Liver (tissue), 9 donors: Measurements from ENCODE around the gene SMPD3. TPM values are rescaled to one million over a fixed set of nuclear protein-coding genes. Genes with fewer than 3 reads are reported as not detected.

ENCODE experiments used
- DNase-seq: peaks from one replicate; pipeline ENCODE4 v3.0.0-alpha.2; 2017; ENCODE audit warnings: low spot score
- H3K27ac ChIP-seq, 2 donors: one replicate each; pipeline ENCODE4 v1.7.0; 2013; ENCODE audit warnings: inconsistent platforms in 2 of 2, low read length in 2 of 2, control low read depth in 1 of 2, low read depth in 1 of 2, mild to moderate bottlenecking in 1 of 2
- H3K27me3 ChIP-seq, 4 donors: one replicate each; pipeline versions ENCODE4 v1.6.1 to v1.7.0; 2013; ENCODE audit warnings: low read length in 3 of 4, inconsistent platforms in 1 of 4, mild to moderate bottlenecking in 1 of 4, moderate library complexity in 1 of 4; ENCODE audit not compliant: control insufficient read depth in 4 of 4, insufficient read depth in 4 of 4
- H3K36me3 ChIP-seq, 4 donors: one replicate each; pipeline versions ENCODE4 v1.6.1 to v1.7.0; 2013; ENCODE audit warnings: low read length in 3 of 4, mild to moderate bottlenecking in 3 of 4, low read depth in 1 of 4, moderate library complexity in 1 of 4; ENCODE audit not compliant: control insufficient read depth in 4 of 4, insufficient read depth in 3 of 4
- H3K4me1 ChIP-seq, 4 donors: one replicate each; pipeline versions ENCODE4 v1.6.1 to v1.7.0; 2013; ENCODE audit warnings: low read length in 3 of 4, mild to moderate bottlenecking in 3 of 4, moderate library complexity in 1 of 4; ENCODE audit not compliant: control insufficient read depth in 4 of 4, insufficient read depth in 4 of 4
- H3K4me3 ChIP-seq, 3 donors: one replicate each; pipeline versions ENCODE4 v1.6.1 to v1.7.0; 2013; ENCODE audit warnings: low read length in 3 of 3, control low read depth in 1 of 3, low read depth in 1 of 3, mild to moderate bottlenecking in 1 of 3
- H3K9ac ChIP-seq, 2 donors: one replicate each; pipeline ENCODE4 v1.7.0; 2013; ENCODE audit warnings: low read length in 2 of 2, mild to moderate bottlenecking in 2 of 2, moderate library complexity in 2 of 2, control low read depth in 1 of 2, low read depth in 1 of 2
- H3K9me3 ChIP-seq, 4 donors: one replicate each; pipeline versions ENCODE4 v1.6.1 to v1.7.0; 2013; ENCODE audit warnings: low read length in 3 of 4; ENCODE audit not compliant: control insufficient read depth in 4 of 4
- EGR1 ChIP-seq, 2 donors: IDR thresholded peaks; 2 replicates each; pipeline ENCODE4 v1.6.1; 2016 to 2018; ENCODE audit warnings: antibody characterized with exemption in 2 of 2, low read depth in 2 of 2
- FOXA1 ChIP-seq: IDR thresholded peaks from 2 replicates; pipeline ENCODE4 v1.6.1; 2016; ENCODE audit warnings: antibody characterized with exemption
- FOXA2 ChIP-seq: IDR thresholded peaks from 2 replicates; pipeline ENCODE4 v1.6.1; 2016; ENCODE audit warnings: antibody characterized with exemption
- GABPA ChIP-seq, 2 donors: IDR thresholded peaks in 1 of 2; conservative IDR thresholded peaks in 1 of 2; 2 replicates each; pipeline ENCODE4 v1.6.1; 2016; ENCODE audit warnings: antibody characterized with exemption in 2 of 2, mild to moderate bottlenecking in 1 of 2, moderate library complexity in 1 of 2
- HNF4A ChIP-seq, 2 donors: conservative IDR thresholded peaks; 2 replicates each; pipeline ENCODE4 v1.6.1; 2016; ENCODE audit warnings: antibody characterized with exemption in 2 of 2, mild to moderate bottlenecking in 2 of 2
- HNF4G ChIP-seq: IDR thresholded peaks from 2 replicates; pipeline ENCODE4 v1.6.1; 2016; ENCODE audit warnings: antibody characterized with exemption
- JUND ChIP-seq, 2 donors: IDR thresholded peaks; 2 replicates each; pipeline ENCODE4 v1.6.1; 2016; ENCODE audit warnings: antibody characterized with exemption in 2 of 2
- NR2F2 ChIP-seq: IDR thresholded peaks from 2 replicates; pipeline ENCODE4 v1.6.1; 2016; ENCODE audit warnings: antibody characterized with exemption
- RAD21 ChIP-seq, 2 donors: IDR thresholded peaks; 2 replicates each; pipeline ENCODE4 v1.6.1; 2016; ENCODE audit warnings: antibody characterized with exemption in 2 of 2, mild to moderate bottlenecking in 2 of 2
- RXRA ChIP-seq, 2 donors: IDR thresholded peaks; 2 replicates each; pipeline ENCODE4 v1.6.1; 2017 to 2018; ENCODE audit warnings: antibody characterized with exemption in 2 of 2, mild to moderate bottlenecking in 1 of 2
- TAF1 ChIP-seq: conservative IDR thresholded peaks from 2 replicates; pipeline ENCODE4 v1.6.1; 2016; ENCODE audit warnings: antibody characterized with exemption, mild to moderate bottlenecking
- YY1 ChIP-seq: IDR thresholded peaks from 2 replicates; pipeline ENCODE4 v1.6.1; 2016; ENCODE audit warnings: antibody characterized with exemption, mild to moderate bottlenecking
- ZBTB33 ChIP-seq: IDR thresholded peaks from 2 replicates; pipeline ENCODE4 v1.6.1; 2016; ENCODE audit warnings: antibody characterized with exemption
- WGBS: extraction: QIAGEN DNeasy Blood & Tissue Kit; methylation state at CpG from one replicate; pipeline ENCODE4 v1.1.7; 2013; 5-methylcytosine and 5-hydroxymethylcytosine counted together
- polyA plus RNA-seq, 2 donors: library from polyadenylated mRNA; stranded (reverse) in 1 of 2; unstranded in 1 of 2; fragments of 200-250 nt in 1 of 2; fragments of >200 nt in 1 of 2; fragmentation: Nextera tagmentation in 1 of 2; extraction: Ambion mirVana in 1 of 2; gene quantifications; one replicate each; pipeline versions ENCODE4 v1.2.1 to v1.2.3, GENCODE V29; 2013 to 2015
- total RNA-seq, 2 donors: library from RNA; depleted of rRNA; stranded (reverse); fragments of >200 nt; gene quantifications; one replicate each; pipeline ENCODE4 v1.2.3, GENCODE V29; 2014
- TF ChIP-seq, protein P1 (sequence below): fragments of 150-350 bp; IDR thresholded peaks from 2 replicates; pipeline ENCODE4 v1.5.1; 2017; ENCODE audit warnings: improper control_type of control experiment, low read depth, low read length; ENCODE audit not compliant: missing input control
- TF ChIP-seq, protein P2 (sequence below): IDR thresholded peaks from 2 replicates; pipeline ENCODE4 v1.6.1; 2016; ENCODE audit warnings: antibody characterized with exemption
- donor health status: healthy.
- donor health status: healthy.
- donor health status: healthy.
- donor health status: healthy.
- donor health status: healthy.

Gene SMPD3
- total and polyA plus RNA-seq, 4 donors, result 0.33 to 10.6 (median 2.7) TPM

DNA sequence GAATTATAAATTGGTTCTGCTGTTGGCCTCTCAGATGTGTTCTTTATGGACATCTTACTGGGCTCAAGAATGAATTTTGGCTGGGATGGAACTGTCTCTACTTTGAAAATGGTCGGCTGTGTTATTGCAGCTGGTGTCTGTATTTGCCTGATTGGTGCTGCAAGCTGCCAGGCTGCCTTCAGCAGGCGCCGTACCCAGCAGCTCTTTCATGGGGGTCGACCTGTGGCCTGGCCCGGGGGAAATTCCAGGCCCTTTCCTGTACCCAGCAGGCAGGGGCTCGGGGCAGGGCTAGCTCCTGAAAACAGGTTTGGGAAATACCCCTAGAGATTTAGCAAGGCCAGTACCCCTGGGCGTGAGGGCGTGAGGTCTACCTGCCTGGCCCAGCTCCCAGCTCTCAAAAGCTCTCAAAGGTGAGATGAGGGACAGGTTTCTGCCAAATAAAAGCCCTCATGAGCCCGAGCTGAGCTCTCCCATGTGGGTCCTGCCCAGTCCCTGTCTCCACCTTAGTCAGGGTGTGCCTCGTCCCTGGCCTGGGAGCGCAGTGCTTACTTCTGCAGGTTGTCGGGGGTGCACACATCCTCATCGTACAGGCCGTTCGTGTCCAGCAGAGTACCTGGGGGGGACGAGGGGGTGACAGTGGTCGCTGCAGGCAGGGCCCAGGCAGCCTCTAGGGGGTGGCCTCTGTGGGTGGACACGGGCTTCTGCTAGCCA is 85.2 kb downstream of the SMPD3 start:
- H3K4me1 ChIP-seq, result peaks cover 0 to 6% (median 4%) of the 10 kb centered on the region in 4 donors
- H3K27me3 ChIP-seq, result no peaks in the 10 kb centered on the region
- TF ChIP-seq ZBTB33 (no peak), NR2F2 (no peak), RAD21 (IDR thresholded peaks at IDR 0.05) (no peak), TAF1 (no peak), HNF4G (no peak), FOXA2 (no peak), FOXA1 (no peak), HNF4A (conservative IDR thresholded peaks at IDR 0.05) (no peak), RXRA (IDR thresholded peaks at IDR 0.05) (no peak), JUND (IDR thresholded peaks at IDR 0.05) (no peak), YY1 (no peak), EGR1 (IDR thresholded peaks at IDR 0.05; ENCODE audit: low read depth in 2 of 2) (no peak)
- TF ChIP-seq, protein P1, sequence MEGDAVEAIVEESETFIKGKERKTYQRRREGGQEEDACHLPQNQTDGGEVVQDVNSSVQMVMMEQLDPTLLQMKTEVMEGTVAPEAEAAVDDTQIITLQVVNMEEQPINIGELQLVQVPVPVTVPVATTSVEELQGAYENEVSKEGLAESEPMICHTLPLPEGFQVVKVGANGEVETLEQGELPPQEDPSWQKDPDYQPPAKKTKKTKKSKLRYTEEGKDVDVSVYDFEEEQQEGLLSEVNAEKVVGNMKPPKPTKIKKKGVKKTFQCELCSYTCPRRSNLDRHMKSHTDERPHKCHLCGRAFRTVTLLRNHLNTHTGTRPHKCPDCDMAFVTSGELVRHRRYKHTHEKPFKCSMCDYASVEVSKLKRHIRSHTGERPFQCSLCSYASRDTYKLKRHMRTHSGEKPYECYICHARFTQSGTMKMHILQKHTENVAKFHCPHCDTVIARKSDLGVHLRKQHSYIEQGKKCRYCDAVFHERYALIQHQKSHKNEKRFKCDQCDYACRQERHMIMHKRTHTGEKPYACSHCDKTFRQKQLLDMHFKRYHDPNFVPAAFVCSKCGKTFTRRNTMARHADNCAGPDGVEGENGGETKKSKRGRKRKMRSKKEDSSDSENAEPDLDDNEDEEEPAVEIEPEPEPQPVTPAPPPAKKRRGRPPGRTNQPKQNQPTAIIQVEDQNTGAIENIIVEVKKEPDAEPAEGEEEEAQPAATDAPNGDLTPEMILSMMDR, result no peak
- TF ChIP-seq, protein P2, sequence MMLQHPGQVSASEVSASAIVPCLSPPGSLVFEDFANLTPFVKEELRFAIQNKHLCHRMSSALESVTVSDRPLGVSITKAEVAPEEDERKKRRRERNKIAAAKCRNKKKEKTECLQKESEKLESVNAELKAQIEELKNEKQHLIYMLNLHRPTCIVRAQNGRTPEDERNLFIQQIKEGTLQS, result no peak
- no peak overlapping the region for H3K27ac ChIP-seq
- WGBS, result 83% methylated on average over 18 of the region's 18 CpGs
- no peak overlapping the region for H3K4me3 ChIP-seq
- DNase-seq, result no peak
- H3K9me3 ChIP-seq, result no peaks in the 10 kb centered on the region
- H3K36me3 ChIP-seq, result peaks cover 0 to 1% (median 0%) of the 10 kb centered on the region in 4 donors
- no peak overlapping the region for H3K9ac ChIP-seq

- H3K4me1 ChIP-seq, result peaks cover 0 to 4% (median 1%) of the 10 kb centered on the region in 4 donors
- H3K9ac ChIP-seq, result no peak overlapping the region
- H3K27ac ChIP-seq, result no peak overlapping the region
- no peak overlapping the region for H3K4me3 ChIP-seq
- no peaks in the 10 kb centered on the region for H3K27me3 ChIP-seq
- DNase-seq, result no peak
- H3K36me3 ChIP-seq, result peaks cover 0 to 8% (median 2%) of the 10 kb centered on the region in 4 donors
- TF ChIP-seq GABPA (IDR thresholded peaks at IDR 0.05 in 1 of 2, conservative IDR thresholded peaks at IDR 0.05 in 1 of 2), result no peak
- WGBS, result 87% methylated on average over 8 of the region's 8 CpGs
- H3K9me3 ChIP-seq, result no peaks in the 10 kb centered on the region
Observed at GRCh38 chr16:68362262-68362913, 85.9 kb downstream of the SMPD3 start.
